IMR-90 (cell line): ENCODE results near the gene RBPJL. TPM values are rescaled to one million over a fixed set of nuclear protein-coding genes. Genes with fewer than 3 reads are reported as not detected.

Experiments
- ATAC-seq: fragments of 200-7000 bp; cut with Tn5 transposase; 2 replicates; pipeline ENCODE4 v1.9.1; 2020; ENCODE audit warnings: low read depth, mild to moderate bottlenecking, moderate library complexity
- BruUV-seq: library from RNA; stranded (reverse); fragments of 400-500 nt; replicated peaks from 2 replicates; lab custom pipeline; 2021; lab: Mats Ljungman, UMichigan
- CTCF ChIA-PET: fragments of 300-600 bp; formaldehyde crosslinking; extraction: SDS; loops from one replicate; lab custom pipeline; 2021; ENCODE audit warnings: antibody characterized with exemption; lab: Yijun Ruan, JAX
- POLR2A ChIA-PET: fragments of 300-600 bp; sonication (Branson Sonifier 250); formaldehyde crosslinking; loops from one replicate; lab custom pipeline; 2022; ENCODE audit warnings: antibody characterized with exemption; ENCODE audit not compliant: unreplicated experiment; lab: Charles Lee
- DNase-seq: peaks from one replicate; pipeline ENCODE4 v3.0.0; 2013
- H2AFZ ChIP-seq: replicated peaks from 2 replicates; pipeline ENCODE3; 2013; ENCODE audit warnings: low read length, mild to moderate bottlenecking; ENCODE audit not compliant: poor library complexity
- H2AK5ac ChIP-seq: 2 replicates; pipeline ENCODE4 v1.6.1; 2013; ENCODE audit warnings: low read depth, low read length, inconsistent platforms
- H2AK9ac ChIP-seq: replicated peaks from 2 replicates; pipeline ENCODE3; 2013; ENCODE audit warnings: mild to moderate bottlenecking, low read depth, low read length, moderate library complexity; ENCODE audit not compliant: poor library complexity
- H2BK120ac ChIP-seq: 2 replicates; pipeline ENCODE4 v1.6.1; 2013; ENCODE audit warnings: low read depth, low read length, inconsistent platforms
- H2BK15ac ChIP-seq: 3 replicates; pipeline ENCODE4 v1.6.1; 2013; ENCODE audit warnings: low read depth, low read length, inconsistent platforms
- H2BK20ac ChIP-seq: 2 replicates; pipeline ENCODE4 v1.6.1; 2013; ENCODE audit warnings: low read depth, mild to moderate bottlenecking, inconsistent platforms, low read length, moderate library complexity
- H2BK5ac ChIP-seq: 2 replicates; pipeline ENCODE4 v1.6.1; 2013; ENCODE audit warnings: mild to moderate bottlenecking, low read depth, low read length, inconsistent platforms; ENCODE audit not compliant: poor library complexity, severe bottlenecking
- H3K14ac ChIP-seq: replicated peaks from 2 replicates; pipeline ENCODE4 v1.6.1; 2013; ENCODE audit warnings: low read depth, low read length, inconsistent platforms
- H3K18ac ChIP-seq: 2 replicates; pipeline ENCODE4 v1.6.1; 2013; ENCODE audit warnings: low read depth, low read length, control low read depth
- H3K23ac ChIP-seq: 2 replicates; pipeline ENCODE4 v1.6.1; 2013; ENCODE audit warnings: low read depth, low read length, inconsistent platforms
- H3K27ac ChIP-seq: 2 replicates; pipeline ENCODE4 v1.5.1; 2013; ENCODE audit warnings: mild to moderate bottlenecking, control low read depth, low read length; ENCODE audit not compliant: insufficient read depth
- H3K27me3 ChIP-seq: 2 replicates; pipeline ENCODE4 v1.6.1; 2013; ENCODE audit warnings: low read length; ENCODE audit not compliant: control insufficient read depth, insufficient read depth
- H3K36me3 ChIP-seq: 2 replicates; pipeline ENCODE4 v1.6.1; 2013; ENCODE audit warnings: low read length, mixed read lengths; ENCODE audit not compliant: control insufficient read depth, insufficient read depth
- H3K4ac ChIP-seq: 2 replicates; pipeline ENCODE4 v1.6.1; 2013; ENCODE audit warnings: low read depth, low read length, inconsistent platforms
- H3K4me1 ChIP-seq: 2 replicates; pipeline ENCODE4 v1.6.1; 2013; ENCODE audit warnings: low read length, mixed read lengths; ENCODE audit not compliant: control insufficient read depth, insufficient read depth
- H3K4me2 ChIP-seq: 2 replicates; pipeline ENCODE4 v1.6.1; 2013; ENCODE audit warnings: low read depth, mild to moderate bottlenecking, control low read depth, low read length, moderate library complexity
- H3K4me3 ChIP-seq: 2 replicates; pipeline ENCODE4 v1.5.1; 2013; ENCODE audit warnings: low read depth, mild to moderate bottlenecking, control low read depth, low read length, moderate library complexity; ENCODE audit not compliant: insufficient read depth
- H3K56ac ChIP-seq: 2 replicates; pipeline ENCODE4 v1.6.1; 2013; ENCODE audit warnings: low read length, inconsistent platforms; ENCODE audit not compliant: insufficient read depth; ENCODE audit errors: extremely low read depth
- H3K79me1 ChIP-seq, 2 experiments: 2 replicates each; pipeline ENCODE4 v1.6.1; 2013; ENCODE audit warnings: low read length in 2 of 2, inconsistent platforms in 1 of 2, low read depth in 1 of 2
- H3K9ac ChIP-seq: 2 replicates; pipeline ENCODE4 v1.6.1; 2013; ENCODE audit warnings: low read depth, low read length, control low read depth
- H3K9me1 ChIP-seq: 2 replicates; pipeline ENCODE4 v1.6.1; 2013; ENCODE audit warnings: low read length, inconsistent platforms; ENCODE audit not compliant: insufficient read depth
- H3K9me3 ChIP-seq: 2 replicates; pipeline ENCODE4 v1.6.1; 2013; ENCODE audit warnings: low read length; ENCODE audit not compliant: control insufficient read depth, insufficient read depth
- H4K20me1 ChIP-seq: 2 replicates; pipeline ENCODE4 v1.6.1; 2013; ENCODE audit warnings: low read length, inconsistent platforms; ENCODE audit not compliant: insufficient read depth
- H4K5ac ChIP-seq: 2 replicates; pipeline ENCODE4 v1.6.1; 2013; ENCODE audit warnings: mild to moderate bottlenecking, low read depth, low read length, control low read depth
- H4K8ac ChIP-seq, 2 experiments: 2 replicates each; pipeline ENCODE4 v1.6.1; 2013; ENCODE audit warnings: low read depth in 2 of 2, low read length in 2 of 2, control low read depth in 1 of 2, inconsistent platforms in 1 of 2
- H4K91ac ChIP-seq: 2 replicates; pipeline ENCODE4 v1.6.1; 2013; ENCODE audit warnings: low read depth, low read length, inconsistent platforms; ENCODE audit not compliant: insufficient read depth
- BHLHE40 ChIP-seq: fragments of 150-350 bp; IDR thresholded peaks from 2 replicates; pipeline ENCODE4 v1.6.1; 2016; ENCODE audit warnings: mild to moderate bottlenecking, low read depth, low read length
- CEBPB ChIP-seq: IDR thresholded peaks from 2 replicates; pipeline ENCODE4 v1.6.1; 2012; ENCODE audit warnings: low read depth, low read length, improper control_type of control experiment
- ELK1 ChIP-seq: fragments of 150-350 bp; IDR thresholded peaks from 2 replicates; pipeline ENCODE4 v1.6.1; 2016; ENCODE audit warnings: low read depth, mild to moderate bottlenecking, low read length, moderate library complexity, borderline replicate concordance
- FOS ChIP-seq: fragments of 150-350 bp; IDR thresholded peaks from 2 replicates; pipeline ENCODE4 v1.6.1; 2016; ENCODE audit warnings: low read depth, low read length
- MAFK ChIP-seq: IDR thresholded peaks from 2 replicates; pipeline ENCODE4 v1.6.1; 2012; ENCODE audit warnings: low read depth, low read length, improper control_type of control experiment
- MAZ ChIP-seq: IDR thresholded peaks from 2 replicates; pipeline ENCODE4 v1.6.1; 2012; ENCODE audit warnings: low read depth, mild to moderate bottlenecking, low read length, improper control_type of control experiment, moderate library complexity, borderline replicate concordance
- MXI1 ChIP-seq: IDR thresholded peaks from 2 replicates; pipeline ENCODE4 v1.6.1; 2012; ENCODE audit warnings: low read depth, mild to moderate bottlenecking, low read length, moderate library complexity, borderline replicate concordance
- NFE2L2 ChIP-seq: fragments of 150-350 bp; IDR thresholded peaks from 2 replicates; pipeline ENCODE4 v1.6.1; 2016; ENCODE audit warnings: low read depth, mild to moderate bottlenecking, low read length
- POLR2A ChIP-seq: IDR thresholded peaks from 2 replicates; pipeline ENCODE4 v1.6.1; 2012; ENCODE audit warnings: mild to moderate bottlenecking, low read depth, low read length
- RAD21 ChIP-seq: IDR thresholded peaks from 2 replicates; pipeline ENCODE4 v1.6.1; 2012; ENCODE audit warnings: low read length, improper control_type of control experiment
- RCOR1 ChIP-seq: IDR thresholded peaks from 2 replicates; pipeline ENCODE4 v1.6.1; 2012; ENCODE audit warnings: mild to moderate bottlenecking, low read length, improper control_type of control experiment; ENCODE audit not compliant: insufficient replicate concordance
- RFX5 ChIP-seq: IDR thresholded peaks from 2 replicates; pipeline ENCODE4 v1.8.0; 2012; ENCODE audit warnings: low read depth, mild to moderate bottlenecking, low read length, moderate library complexity
- SMC3 ChIP-seq: fragments of 150-350 bp; IDR thresholded peaks from 2 replicates; pipeline ENCODE4 v1.6.1; 2016; ENCODE audit warnings: low read depth, mild to moderate bottlenecking, antibody characterized with exemption, low read length, moderate library complexity
- USF2 ChIP-seq: fragments of 150-350 bp; IDR thresholded peaks from 2 replicates; pipeline ENCODE4 v1.6.1; 2017; ENCODE audit warnings: mild to moderate bottlenecking, antibody characterized with exemption, low read length, low read depth
- WGBS, 2 experiments: methylation state at CpG; one replicate each; pipeline versions ENCODE4 v1.1.5 to v1.1.7; 2013; ENCODE audit warnings: missing lambda C conversion rate in 2 of 2; ENCODE audit not compliant: insufficient read length in 1 of 2; ENCODE audit errors: extremely low coverage in 2 of 2; 5-methylcytosine and 5-hydroxymethylcytosine counted together
- dilution Hi-C: fragments of 300-500 bp; cut with HindIII; formaldehyde crosslinking; loops from one replicate; pipeline ENCODE4 v1.14.3; 2018; ENCODE audit warnings: low sequenced_read_pairs; ENCODE audit not compliant: unreplicated experiment
- in situ Hi-C: fragments of 300-500 bp; cut with MboI; formaldehyde crosslinking; loops from 3 replicates; pipeline ENCODE4 v1.14.3; 2019; ENCODE audit warnings: low sequenced_read_pairs, inconsistent platforms, mixed read lengths
- intact Hi-C: fragments of 100-400 bp; cut with micrococcal nuclease; formaldehyde crosslinking; loops from 2 replicates; pipeline ENCODE4 v1.10.0; 2022
- polyA plus RNA-seq, 3 experiments: library from polyadenylated mRNA; depleted of rRNA; stranded (reverse); fragments of >200 nt; gene quantifications; 2 replicates each; pipeline ENCODE4 v1.2.3, GENCODE V29; 2012; ENCODE audit warnings: low replicate concordance in 1 of 3
- total RNA-seq: library from RNA; depleted of rRNA; stranded (reverse); fragments of >200 nt; gene quantifications from 2 replicates; pipeline ENCODE4 v1.2.3, GENCODE V29; 2012

RBPJL gene
- total and polyA plus RNA-seq, 2 of the 4 experiments (the other 2 are of a cell fraction) = not detected

GRCh38 chr20:45344168-45344860 lies 37.7 kb downstream of the RBPJL start:
- BruUV-seq = TSS peak; percentile 95
- Histone ChIP-seq H3K27me3 (no peaks in the 10 kb centered on the region), H3K4ac (peak overlapping the region; percentile 99), H2BK15ac (peak overlapping the region; percentile 99; the same call in 2 of the 3 replicates), H3K9me1 (peaks cover 28% of the 10 kb centered on the region), H3K4me1 (peaks cover 49% of the 10 kb centered on the region), H2AK5ac (peak overlapping the region; percentile 93), H3K36me3 (peaks cover 23% of the 10 kb centered on the region), H4K5ac (peak overlapping the region; percentile 65), H2BK5ac (peak overlapping the region; percentile 93), H3K23ac (peak overlapping the region; percentile 98), H4K20me1 (peaks cover 42% of the 10 kb centered on the region), H3K56ac (peak overlapping the region; percentile 84), H3K79me1 (peaks cover 5 to 83% of the 10 kb centered on the region in 2 experiments; a peak in 3 of 4 replicates), H3K9me3 (no peaks in the 10 kb centered on the region), H2AFZ (peak overlapping the region; percentile 76), H3K4me3 (peak overlapping the region; percentile 21), H4K91ac (peak overlapping the region; percentile 99), H2BK20ac (peak overlapping the region; percentile 96), H4K8ac (peak overlapping the region; percentile 73 to 78), H3K14ac (peak overlapping the region; percentile 93), H3K18ac (peak overlapping the region; percentile 71), H2BK120ac (peak overlapping the region; percentile 95), H3K4me2 (peak overlapping the region; percentile 87), H3K27ac (peak overlapping the region; percentile 92), H2AK9ac (peak overlapping the region; percentile 91), H3K9ac (peak overlapping the region; percentile 95)
- ChIA-PET POLR2A (interaction anchor here (0.6 to 1.9 kb wide), 4 partner anchors 9 to 652 kb away, joined by 4 to 9 read pairs (median 7); no protein-coding TSS in a partner anchor), CTCF (no interaction called here)
- intact Hi-C loops = no loop called here
- in situ Hi-C loops = loop anchor here (25.0 kb wide), 1 partner anchor 568 kb away; the partner anchor contains the start of gene PLTP
- dilution Hi-C loops = no loop called here
- DNase-seq (peak; percentile 93), ATAC-seq (peak; percentile 42)
- no CpG with 5 or more reads among the region's 9 CpGs for WGBS, 2 experiments
- TF ChIP-seq SMC3 = no peak
- no peak for TF ChIP-seq RFX5
- TF ChIP-seq FOS = peak; percentile 97
- no peak for TF ChIP-seq USF2
- TF ChIP-seq CEBPB = peak; percentile 93
- TF ChIP-seq RAD21 = no peak
- no peak for TF ChIP-seq MAFK
- TF ChIP-seq RCOR1 = no peak
- no peak for TF ChIP-seq NFE2L2
- TF ChIP-seq BHLHE40 = peak; percentile 49; the same call in 1 of the 2 replicates
- no peak for TF ChIP-seq ELK1
- TF ChIP-seq MAZ = peak; percentile 61; the same call in 1 of the 2 replicates
- TF ChIP-seq POLR2A = peak; percentile 91
- TF ChIP-seq MXI1 = no peak; the same call in 1 of the 2 replicates
